ENCODE measurements around the gene TMEM256. TPM values are rescaled to one million over a fixed set of nuclear protein-coding genes. Genes with fewer than 3 reads are reported as not detected.
A peak's percentile ranks its signal among the peaks of the same experiment; 100 is the strongest.

The TMEM256 gene
- total and polyA plus RNA-seq, 9 of the 15 experiments (the other 6 are each of a cell fraction or from before 2014, with no cell fraction given): 43.4 to 177 (median 68.5) TPM

DNA sequence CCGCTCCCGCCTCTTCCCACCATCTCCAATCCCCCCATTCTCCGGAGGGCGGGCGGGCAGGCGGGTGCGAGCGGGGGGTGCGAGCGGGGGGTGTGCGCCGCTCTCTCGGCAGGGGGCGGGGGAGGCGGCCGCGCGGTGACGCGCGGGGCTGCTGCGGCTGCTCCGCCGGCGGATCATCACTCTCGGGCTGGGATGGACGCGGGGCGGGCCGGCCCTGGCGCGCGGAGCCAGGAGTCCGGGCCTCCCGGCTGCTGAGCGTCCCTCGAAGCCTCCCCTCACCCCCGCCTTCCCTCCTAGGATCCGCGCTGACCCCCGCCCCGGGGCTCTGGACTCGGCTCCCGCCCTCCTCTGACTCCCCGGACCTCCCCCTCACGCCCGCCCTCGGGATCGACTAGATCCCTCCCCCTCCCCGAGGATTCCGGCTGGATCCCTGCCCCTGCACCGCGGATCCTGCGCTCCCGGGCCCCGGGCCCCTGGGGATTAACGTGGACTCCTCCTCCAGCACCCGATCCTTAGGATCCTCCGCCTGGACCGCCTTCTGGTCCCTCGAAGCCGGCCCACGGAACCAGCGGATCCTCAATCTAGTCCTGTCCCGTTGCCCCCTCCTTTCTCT, 946 bp upstream of the TMEM256 start (continued):
- TF ChIP-seq, protein P1, sequence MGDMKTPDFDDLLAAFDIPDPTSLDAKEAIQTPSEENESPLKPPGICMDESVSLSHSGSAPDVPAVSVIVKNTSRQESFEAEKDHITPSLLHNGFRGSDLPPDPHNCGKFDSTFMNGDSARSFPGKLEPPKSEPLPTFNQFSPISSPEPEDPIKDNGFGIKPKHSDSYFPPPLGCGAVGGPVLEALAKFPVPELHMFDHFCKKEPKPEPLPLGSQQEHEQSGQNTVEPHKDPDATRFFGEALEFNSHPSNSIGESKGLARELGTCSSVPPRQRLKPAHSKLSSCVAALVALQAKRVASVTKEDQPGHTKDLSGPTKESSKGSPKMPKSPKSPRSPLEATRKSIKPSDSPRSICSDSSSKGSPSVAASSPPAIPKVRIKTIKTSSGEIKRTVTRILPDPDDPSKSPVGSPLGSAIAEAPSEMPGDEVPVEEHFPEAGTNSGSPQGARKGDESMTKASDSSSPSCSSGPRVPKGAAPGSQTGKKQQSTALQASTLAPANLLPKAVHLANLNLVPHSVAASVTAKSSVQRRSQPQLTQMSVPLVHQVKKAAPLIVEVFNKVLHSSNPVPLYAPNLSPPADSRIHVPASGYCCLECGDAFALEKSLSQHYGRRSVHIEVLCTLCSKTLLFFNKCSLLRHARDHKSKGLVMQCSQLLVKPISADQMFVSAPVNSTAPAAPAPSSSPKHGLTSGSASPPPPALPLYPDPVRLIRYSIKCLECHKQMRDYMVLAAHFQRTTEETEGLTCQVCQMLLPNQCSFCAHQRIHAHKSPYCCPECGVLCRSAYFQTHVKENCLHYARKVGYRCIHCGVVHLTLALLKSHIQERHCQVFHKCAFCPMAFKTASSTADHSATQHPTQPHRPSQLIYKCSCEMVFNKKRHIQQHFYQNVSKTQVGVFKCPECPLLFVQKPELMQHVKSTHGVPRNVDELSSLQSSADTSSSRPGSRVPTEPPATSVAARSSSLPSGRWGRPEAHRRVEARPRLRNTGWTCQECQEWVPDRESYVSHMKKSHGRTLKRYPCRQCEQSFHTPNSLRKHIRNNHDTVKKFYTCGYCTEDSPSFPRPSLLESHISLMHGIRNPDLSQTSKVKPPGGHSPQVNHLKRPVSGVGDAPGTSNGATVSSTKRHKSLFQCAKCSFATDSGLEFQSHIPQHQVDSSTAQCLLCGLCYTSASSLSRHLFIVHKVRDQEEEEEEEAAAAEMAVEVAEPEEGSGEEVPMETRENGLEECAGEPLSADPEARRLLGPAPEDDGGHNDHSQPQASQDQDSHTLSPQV (IDR thresholded peaks at IDR 0.05): no peak
- TF ChIP-seq CREB1 (IDR thresholded peaks at IDR 0.05) (no peak), CREB1 (CRISPR knock-in tag; IDR thresholded peaks at IDR 0.05) (no peak), XRCC5 (IDR thresholded peaks at IDR 0.05; ENCODE audit: low read depth, low read length) (no peak), KHSRP (IDR thresholded peaks at IDR 0.05) (no peak), ZNF232 (CRISPR knock-in tag; IDR thresholded peaks at IDR 0.05) (no peak), PCBP2 (IDR thresholded peaks at IDR 0.05; ENCODE audit: low read depth, low read length, poor library complexity, severe bottlenecking) (no peak), ZNF316 (IDR thresholded peaks at IDR 0.05) (no peak), YY1 (IDR thresholded peaks at IDR 0.05; ENCODE audit: borderline replicate concordance in 1 of 3, control insufficient read depth in 1 of 3, extremely low read depth in 1 of 3, insufficient read depth in 3 of 3, insufficient read length in 1 of 3, insufficient replicate concordance in 2 of 3, low read depth in 1 of 3, low read length in 2 of 3) (peak in 1 of 3 experiments; percentile 32), CEBPG (CRISPR knock-in tag; IDR thresholded peaks at IDR 0.05) (no peak), CEBPG (tag; conservative IDR thresholded peaks at IDR 0.05 in 1 of 2, IDR thresholded peaks at IDR 0.05 in 1 of 2) (no peak), MCM2 (IDR thresholded peaks at IDR 0.05; ENCODE audit: low read depth) (no peak), CBFB (CRISPR knock-in tag; IDR thresholded peaks at IDR 0.05) (no peak), SETDB1 (IDR thresholded peaks at IDR 0.05; ENCODE audit: low read length) (no peak), PTTG1 (tag; IDR thresholded peaks at IDR 0.05; ENCODE audit: low read depth) (no peak)
- TF ChIP-seq, protein P2, sequence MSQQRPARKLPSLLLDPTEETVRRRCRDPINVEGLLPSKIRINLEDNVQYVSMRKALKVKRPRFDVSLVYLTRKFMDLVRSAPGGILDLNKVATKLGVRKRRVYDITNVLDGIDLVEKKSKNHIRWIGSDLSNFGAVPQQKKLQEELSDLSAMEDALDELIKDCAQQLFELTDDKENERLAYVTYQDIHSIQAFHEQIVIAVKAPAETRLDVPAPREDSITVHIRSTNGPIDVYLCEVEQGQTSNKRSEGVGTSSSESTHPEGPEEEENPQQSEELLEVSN (IDR thresholded peaks at IDR 0.05; ENCODE audit: borderline replicate concordance in 1 of 2, extremely low read depth in 1 of 2, insufficient read depth in 1 of 2, insufficient read length in 1 of 2, low read depth in 1 of 2, low read length in 1 of 2, poor library complexity in 1 of 2, severe bottlenecking in 1 of 2): peak in 1 of 2 experiments; percentile 35
- TF ChIP-seq, protein P3, sequence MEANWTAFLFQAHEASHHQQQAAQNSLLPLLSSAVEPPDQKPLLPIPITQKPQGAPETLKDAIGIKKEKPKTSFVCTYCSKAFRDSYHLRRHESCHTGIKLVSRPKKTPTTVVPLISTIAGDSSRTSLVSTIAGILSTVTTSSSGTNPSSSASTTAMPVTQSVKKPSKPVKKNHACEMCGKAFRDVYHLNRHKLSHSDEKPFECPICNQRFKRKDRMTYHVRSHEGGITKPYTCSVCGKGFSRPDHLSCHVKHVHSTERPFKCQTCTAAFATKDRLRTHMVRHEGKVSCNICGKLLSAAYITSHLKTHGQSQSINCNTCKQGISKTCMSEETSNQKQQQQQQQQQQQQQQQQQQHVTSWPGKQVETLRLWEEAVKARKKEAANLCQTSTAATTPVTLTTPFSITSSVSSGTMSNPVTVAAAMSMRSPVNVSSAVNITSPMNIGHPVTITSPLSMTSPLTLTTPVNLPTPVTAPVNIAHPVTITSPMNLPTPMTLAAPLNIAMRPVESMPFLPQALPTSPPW (CRISPR knock-in tag; IDR thresholded peaks at IDR 0.05): peak; percentile 97
- TF ChIP-seq, protein P4, sequence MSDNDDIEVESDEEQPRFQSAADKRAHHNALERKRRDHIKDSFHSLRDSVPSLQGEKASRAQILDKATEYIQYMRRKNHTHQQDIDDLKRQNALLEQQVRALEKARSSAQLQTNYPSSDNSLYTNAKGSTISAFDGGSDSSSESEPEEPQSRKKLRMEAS (CRISPR knock-in tag; IDR thresholded peaks at IDR 0.05): no peak
- TF ChIP-seq, protein P5, sequence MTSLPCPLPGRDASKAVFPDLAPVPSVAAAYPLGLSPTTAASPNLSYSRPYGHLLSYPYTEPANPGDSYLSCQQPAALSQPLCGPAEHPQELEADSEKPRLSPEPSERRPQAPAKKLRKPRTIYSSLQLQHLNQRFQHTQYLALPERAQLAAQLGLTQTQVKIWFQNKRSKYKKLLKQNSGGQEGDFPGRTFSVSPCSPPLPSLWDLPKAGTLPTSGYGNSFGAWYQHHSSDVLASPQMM (CRISPR knock-in tag; IDR thresholded peaks at IDR 0.05): no peak
